SHP77 treated with DMSO at 0.1 percent for 48 hours (cell line): ENCODE data around the gene TENM4.

Source experiments
- DNase-seq: peaks from one replicate; lab custom pipeline; 2025; lab: John Stamatoyannopoulos, UW

Gene TENM4

DNA sequence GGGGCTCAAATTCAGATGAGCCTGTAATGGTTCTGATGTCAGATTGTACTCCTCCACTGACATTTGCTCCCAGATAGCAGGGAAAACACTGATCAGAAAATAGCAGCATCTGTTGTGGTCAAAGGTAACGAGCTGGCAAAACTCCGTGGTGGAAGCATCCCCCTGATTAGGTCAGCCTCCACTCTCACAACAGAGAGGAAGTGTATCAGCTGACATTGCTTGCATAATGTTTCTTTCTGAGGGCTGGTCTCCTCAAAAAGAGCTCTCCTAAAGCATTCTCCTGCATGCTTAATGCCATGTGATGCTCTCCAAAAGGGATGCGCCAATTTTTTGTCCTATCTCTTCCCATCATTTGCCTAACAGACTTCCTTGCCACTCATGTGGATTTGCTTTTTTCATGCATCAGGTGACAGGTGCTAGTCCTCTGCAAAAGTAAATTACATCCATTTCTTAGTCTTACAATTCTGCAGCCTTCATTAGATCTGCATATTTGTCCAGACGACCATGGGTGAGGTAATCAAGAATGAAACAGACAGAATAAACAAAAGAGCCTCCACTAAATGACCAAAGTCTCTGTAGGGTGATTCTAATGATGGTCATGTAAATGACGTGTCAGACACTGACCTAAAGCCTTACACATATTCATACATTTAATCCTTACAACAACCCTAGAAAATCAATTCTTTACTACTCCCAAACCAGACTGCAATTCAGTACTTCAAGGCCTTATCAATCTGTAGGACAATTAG, 6.4 kb upstream of the TENM4 start:
- DNase-seq: no peak

DNA sequence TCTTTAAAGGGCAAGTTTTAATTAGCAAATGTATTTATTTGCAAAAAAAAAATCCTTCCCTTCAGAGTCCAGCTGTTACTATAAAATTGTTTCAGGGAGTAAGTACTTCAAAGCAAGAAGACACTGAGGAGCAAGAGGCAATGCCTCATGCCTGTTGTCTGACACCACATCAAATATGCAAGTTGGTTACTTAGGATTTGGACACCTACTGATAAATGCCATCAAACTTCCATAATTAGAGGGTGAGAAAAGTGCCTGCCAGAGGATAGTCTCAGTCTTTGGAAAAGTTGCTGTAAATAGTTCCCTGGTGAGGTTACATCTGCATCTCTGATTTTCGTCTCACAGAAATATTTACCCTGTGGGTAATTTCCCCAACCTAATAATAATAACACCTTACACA, 4.1 kb upstream of the TENM4 start:
- DNase-seq: no peak

DNA sequence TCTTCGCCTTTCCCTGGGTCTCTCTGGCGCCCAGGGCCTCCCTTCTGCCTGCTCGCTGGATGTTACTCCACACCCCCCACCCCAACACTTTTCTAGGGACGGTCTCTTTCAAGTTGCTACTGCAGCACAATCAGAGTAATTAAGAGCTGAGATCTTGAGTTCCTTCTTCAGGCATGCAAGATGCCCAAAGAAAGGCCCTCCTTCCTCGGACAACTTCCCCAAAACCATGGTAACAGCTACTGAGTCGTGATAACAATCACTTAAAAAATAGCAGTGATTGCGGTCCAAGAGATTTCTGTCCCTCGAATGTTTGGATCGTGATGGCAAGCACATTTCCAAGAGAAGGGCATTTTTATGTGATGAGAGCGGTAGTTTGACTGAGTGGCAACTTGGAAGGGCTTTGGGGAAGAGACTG, 638 bp upstream of the TENM4 start:
- no peak for DNase-seq

DNA sequence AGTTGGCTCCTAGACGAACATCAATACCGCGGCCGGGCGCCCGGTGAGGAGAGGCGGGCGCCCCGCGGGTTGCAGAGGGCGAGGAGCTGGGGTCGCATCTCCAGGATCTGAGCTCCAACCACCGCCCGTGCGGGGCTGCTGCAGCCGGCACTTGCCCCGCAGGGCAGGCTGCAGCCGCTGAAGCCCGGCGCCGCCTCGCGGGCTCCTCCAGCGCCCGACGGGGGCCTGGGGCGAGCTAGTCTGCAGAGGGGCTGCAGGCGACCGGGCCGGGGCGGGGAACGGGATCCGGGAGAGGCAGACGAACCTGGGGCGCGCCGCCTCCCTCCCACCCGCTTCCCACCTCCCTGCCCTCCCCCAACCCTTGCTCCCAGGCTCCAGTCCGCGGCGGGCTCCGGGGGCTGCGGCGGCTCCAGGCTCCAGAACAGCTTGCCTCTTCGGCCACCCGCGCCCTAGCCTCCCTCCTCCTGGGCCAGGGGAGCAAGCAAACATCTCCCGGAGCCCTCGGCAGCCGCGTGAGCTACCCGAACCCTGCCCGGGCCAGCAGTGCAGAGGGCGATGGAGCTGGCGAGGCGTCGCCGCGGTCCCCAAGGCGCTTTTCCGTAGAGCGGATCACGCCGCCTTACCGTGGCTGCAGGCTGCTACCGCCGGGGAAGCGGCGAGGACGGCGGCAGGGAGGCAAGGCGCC, 802 bp downstream of the TENM4 start:
- DNase-seq: no peak

DNA sequence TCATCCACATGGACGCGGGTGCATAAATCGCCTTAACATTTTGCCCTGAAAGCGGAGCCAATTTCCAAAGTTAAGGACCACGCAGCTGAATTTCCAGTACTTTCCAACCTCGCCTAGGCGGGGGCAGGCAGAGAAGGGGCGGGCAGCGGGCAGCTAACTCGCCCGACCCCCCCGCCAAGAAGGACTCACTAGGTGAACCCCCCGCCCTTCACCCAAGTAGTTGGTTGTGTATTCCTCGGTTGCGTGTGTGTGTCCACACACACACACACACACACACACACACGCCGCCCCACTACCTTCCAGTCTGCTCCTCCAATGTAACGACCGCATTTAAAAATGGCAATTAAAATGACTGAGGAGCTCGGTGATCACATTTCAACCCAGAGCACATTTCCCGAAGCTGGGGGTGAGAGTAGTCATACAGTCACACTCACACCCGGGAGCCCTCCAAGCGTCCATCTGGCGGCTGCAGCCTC, 1.4 kb downstream of the TENM4 start:
- DNase-seq: no peak

DNA sequence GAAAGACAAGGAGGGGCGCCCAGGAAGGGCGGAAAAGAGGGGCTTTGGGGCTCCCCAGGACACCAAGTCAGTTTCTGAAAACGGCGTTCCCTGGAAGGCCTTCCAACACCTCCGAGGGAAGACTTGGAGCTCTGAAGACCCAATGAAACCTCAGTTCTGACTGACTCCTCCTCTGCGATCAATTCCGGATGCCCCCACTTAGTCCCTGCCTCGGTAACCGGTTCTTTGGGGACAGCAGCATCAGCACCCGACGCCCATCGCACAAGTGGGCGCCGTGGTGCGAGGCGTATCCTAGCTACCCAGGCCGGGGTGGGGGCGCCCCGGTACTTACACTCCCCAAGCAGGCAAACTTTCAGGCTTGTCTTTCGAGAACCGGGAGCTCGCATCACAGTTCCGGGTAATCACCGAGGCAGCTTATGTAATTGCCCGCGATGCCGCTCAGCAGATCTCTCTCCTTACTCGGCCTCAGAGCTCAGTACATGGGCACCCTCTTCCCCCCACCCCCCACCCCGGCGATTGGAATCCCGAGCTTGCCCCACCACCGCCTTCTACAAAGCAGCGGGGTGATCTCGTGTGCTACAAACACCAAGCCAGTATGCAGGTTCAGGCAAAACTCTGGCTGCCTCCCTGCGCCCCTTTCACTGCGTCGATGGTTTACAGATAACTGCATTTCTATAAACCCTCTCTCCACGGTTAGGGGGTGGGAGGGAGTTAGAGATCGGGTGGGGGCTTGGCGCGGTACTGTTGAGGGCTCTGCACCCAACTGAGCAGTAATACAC, 2.0 kb downstream of the TENM4 start:
- no peak for DNase-seq

DNA sequence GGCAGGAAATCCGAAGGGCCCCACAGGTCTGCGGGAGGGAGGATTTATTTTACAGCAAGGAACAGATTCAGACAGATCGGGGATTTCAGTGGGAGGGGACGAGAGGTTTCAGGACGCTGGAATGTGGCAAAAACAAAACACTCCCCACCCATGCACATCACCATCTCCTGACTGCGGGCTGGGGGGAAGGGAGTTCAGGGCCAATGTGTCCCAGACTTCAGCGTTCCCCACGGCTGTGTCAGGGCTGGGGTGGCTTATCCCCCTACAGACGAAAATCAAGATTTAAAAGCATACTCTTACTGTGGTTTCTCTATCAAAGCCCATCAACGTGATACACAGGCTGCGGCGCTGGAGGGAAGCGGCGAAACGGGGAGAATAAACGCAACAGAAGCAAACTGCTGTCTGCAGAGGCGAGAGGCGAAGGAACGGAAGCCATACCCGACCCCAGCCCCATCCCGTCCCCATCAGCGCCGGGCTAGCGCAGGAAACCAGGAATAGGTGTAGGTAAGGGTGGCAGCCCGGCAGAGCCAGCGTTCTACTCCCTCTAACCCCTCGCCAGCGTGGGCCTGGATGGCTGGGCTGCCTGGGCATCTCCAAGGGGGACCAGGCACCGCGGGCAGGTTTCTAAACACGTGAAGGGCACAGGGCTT, 2.7 kb downstream of the TENM4 start:
- DNase-seq: no peak

DNA sequence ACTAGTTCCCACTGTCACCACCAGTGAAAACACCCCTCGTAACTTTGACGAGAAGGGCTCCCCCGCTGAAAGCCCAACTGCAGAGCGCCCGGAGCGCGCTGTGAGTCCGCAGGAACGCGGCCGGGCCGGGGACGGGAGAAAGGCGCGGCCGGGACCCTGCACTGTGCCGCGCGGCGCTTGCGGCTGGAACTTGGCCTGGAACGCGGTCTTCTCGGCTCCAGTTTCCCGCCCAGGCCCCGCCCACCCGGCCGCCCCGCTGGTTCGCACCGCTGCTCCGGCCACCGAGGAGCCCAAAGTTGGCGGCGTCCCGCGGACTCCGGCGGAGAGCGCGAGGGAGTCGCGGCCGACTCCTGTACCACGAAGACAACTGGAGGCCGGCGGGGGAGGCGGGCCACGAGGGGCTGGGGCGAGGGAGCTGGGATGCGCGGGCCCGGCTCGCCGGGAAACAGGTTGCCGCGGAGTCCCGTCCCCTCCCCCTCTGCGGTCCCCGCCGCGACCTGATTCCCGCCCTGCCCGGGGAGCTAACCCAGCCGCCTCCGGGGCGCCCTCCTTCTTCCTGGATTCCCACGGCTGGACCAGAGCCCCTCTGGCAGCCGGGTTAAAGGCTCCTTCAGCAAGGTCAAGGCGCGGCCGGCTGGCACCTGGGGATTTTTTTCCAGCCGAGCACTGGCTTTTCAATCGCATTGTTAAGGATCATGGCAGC, 3.4 kb downstream of the TENM4 start:
- DNase-seq: no peak

DNA sequence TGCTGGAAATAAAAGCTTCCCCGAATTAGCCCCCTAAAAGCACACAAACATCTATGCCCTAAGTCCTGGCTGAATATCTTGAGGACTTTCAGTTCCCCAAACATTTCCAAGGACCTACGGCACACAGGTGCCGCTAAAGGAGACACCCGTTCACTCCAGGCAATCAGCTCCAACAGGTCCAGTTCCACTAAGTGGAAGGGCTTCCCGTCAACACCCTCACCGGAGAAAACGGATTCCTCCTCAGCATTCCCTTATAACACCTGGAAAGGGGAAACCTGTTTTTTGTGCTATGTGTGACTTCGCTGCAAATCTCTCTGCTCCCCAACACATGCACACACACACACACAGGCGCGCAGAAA, 3.9 kb downstream of the TENM4 start:
- no peak for DNase-seq

DNA sequence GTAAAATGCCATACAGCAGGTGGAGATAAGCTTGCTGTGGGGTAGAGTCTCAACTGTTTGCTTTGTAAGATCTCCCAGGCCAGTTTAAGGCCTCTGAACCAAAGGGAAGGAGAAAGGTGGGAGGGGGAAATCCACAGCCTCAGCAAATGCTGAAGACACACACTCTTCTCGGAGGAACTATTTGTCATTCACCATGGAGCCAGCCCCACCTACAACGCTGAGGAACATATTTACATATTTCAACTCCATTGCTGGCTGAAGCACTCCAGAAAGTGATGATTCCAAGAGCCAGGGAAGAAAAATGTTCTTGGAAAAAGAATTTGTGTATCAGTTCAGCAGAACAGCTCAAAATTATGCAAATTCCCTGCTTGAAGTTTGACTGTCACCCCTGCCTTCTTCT, 6.5 kb downstream of the TENM4 start:
- no peak for DNase-seq

DNA sequence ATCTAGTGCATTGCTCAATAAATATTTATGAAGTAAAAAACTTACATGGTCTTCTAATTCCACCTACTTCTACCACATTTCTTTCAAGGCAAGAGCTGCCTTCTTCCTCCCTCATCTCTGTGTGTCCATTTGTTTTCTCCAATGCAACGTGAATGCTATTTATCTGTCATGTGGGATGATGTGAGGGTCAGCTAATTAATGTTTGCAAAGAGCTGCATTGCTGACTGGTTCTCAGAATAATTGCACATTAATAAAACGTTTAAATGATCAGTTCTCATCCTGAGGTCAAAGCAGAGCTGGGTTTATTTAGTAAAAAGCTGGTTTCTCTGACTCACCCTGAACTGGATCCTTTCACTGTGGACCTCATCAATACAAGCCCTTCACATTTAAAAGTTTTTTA, 8.7 kb downstream of the TENM4 start:
- no peak for DNase-seq

DNA sequence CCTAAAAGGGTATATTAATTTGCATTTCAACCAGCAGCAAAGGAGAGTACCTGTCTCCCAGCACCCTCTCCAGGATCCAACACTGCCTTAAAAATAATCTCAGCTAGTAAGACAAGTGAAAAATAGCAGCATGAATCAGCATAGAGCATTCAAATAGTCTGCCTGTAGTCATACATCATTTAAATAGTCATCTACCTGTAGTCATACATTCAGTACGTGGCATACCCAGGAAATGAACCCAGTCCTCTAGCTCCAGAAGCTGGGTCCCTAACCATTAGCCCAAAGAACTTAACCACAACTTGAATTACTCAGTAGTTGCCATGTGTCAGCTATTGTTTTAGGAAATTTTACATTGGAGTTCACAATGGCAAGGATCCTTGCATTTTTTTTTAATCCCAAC, 9.3 kb downstream of the TENM4 start:
- no peak for DNase-seq

DNA sequence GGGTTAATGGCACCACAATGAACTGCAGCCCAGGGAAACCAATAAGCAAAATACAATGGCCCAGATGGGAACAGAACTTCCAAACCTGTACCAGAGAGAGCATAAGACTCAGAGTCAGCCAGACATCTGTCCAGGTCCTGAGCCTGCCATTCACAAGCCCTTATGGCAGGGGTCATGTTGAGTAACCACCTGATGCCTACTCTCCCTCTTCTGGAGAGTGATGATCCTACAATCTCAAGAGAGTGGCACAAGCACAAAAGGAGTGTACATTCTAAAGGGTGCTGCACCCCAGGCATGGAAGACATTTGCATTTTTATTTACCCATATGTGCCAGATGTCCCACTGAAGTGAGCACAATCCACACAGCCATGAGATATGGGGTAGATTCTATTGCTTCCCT, 10.6 kb downstream of the TENM4 start:
- DNase-seq: no peak

DNA sequence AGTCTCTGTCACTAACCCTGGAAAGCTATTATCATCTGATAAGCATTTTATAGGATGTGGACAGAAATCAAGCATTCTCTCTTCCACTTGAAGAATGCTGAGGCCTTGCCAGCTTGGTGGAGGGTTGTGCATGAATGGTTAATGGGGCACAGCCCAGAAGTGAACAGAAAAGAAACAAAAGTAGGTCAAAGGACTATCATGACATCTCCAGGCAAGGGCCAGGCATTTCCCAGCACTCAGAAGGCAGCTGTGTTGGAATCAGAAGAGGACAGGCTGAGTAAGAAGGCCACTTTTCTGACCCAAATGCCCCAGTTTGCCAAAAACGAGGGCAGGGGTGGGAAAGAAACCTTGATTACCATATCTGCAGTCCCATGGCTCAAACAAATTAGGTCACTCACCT, 12.4 kb downstream of the TENM4 start:
- no peak for DNase-seq

DNA sequence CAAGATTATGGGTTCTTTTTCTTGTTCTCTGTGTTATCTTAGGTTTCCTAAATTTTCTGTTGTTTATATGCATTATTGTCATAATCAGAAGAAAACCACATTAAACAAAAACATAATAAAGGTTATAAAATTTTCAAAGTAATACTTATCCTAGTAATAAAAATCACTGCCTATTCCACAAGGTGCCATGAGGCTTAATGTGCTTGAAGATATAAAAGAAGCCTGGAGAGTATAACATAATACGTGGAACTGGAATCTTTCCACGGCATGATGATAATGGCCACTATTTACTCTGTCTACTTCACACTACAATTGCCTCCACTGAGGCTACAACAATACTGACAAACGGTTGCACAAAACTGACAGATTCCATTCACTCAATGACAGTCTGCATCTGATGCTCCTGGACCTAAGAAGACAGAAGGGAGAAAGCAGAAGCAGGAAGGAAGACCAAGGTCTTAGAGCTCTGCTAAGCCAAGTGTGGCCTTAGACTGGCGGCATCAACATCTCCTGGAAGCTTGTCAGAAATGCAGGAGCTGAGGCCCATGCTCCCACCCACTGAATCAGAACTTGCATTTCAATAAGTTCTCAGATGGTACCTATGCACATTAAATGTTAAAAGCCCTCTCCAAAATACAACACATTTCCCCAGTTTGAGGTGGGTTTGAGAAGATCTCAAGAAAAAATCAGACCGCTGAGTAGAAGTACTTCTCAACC, 13.1 kb downstream of the TENM4 start:
- no peak for DNase-seq

DNA sequence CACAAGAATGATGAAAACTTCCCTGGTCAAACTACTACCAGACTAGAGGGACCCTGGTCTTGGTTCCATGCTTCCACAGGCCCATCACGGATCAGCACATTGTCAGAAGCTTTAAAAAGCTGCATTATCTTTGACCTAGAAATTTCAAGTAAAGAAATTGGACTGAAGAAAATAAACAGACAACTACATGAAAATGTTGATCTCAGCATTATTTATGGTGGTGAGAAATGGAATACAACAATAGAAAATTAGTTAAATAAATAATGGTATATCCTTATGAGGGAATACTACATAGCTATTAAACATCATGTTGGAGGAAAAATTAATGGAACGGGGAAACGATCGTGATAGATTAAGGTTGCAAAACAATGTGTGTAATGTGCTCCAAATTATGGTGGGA, 13.7 kb downstream of the TENM4 start:
- no peak for DNase-seq

DNA sequence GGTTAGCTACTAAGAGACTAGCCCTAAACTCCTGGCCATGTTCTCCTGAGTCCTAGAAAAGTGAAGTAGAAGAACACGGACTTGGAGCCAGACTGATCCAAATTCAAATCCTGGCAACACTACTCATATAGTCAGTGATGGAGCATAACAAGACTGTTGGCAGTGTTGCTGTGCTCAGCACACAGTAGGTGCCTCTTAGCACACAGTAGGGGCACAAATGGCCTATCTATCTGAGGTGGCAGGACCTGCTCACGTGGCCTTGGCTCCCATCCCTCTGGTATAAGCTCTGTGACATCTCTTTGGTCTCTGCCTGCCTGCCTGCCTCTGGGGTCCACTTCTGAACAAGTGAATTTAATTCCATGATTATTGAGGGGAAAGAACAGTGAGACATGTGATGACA, 15.4 kb downstream of the TENM4 start:
- DNase-seq: no peak

DNA sequence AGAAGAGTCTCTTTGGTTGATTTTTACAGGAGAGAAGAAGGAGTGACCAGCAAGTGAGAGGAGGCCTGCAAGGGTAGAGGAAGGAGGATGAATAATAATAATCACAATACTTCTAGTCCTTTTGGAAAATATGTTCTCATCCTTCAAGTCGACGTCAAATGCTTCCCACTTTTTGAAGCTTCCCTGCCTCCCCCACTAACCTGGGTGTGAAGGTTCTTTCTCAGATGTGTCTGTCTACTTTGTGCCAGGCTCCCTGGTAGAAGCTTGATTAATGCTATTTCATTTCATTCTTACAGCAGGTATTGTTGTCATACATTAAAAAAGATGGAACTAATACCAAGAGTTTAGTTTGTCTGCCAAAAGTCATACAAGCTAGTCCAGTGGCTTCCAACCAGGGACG, 17.1 kb downstream of the TENM4 start:
- no peak for DNase-seq

DNA sequence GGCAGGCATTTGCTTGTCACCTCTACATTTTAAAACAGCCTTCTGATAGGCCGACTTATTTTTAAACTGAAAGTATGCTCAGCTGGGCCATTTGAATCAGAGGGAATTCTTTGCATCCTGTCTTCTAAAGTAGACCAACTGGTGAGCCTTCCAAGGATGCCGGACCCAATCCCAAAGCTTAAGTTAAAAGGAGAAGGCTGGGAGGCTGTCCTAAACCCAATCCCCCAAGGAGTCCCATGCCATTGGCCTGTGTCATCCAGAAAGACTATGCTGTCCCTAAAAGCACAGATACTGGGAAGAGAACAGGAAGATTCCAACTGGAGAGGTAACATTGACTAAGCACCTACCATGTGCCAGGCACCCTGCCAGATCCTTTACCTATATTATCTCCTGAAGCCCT, 18.0 kb downstream of the TENM4 start:
- no peak for DNase-seq

DNA sequence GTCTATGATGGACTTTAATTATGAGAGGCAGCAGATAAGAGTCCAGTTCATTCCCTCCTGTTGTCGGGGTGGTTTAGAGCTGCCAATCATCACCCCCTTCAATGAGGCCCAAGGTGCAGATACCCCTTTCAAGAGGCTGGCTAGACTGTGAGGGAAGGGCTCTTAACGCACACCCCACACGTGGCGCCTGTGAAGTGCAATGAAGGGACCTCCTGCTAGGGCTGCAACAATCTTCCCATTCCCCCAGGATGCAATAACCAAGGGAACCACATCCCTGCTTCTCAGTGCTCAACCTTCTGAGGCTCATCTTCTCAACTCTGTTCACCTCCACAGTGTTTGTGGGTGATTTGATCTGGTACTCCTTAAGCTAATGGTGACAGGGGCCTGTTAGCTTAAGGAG, 19.0 kb downstream of the TENM4 start:
- DNase-seq: no peak

DNA sequence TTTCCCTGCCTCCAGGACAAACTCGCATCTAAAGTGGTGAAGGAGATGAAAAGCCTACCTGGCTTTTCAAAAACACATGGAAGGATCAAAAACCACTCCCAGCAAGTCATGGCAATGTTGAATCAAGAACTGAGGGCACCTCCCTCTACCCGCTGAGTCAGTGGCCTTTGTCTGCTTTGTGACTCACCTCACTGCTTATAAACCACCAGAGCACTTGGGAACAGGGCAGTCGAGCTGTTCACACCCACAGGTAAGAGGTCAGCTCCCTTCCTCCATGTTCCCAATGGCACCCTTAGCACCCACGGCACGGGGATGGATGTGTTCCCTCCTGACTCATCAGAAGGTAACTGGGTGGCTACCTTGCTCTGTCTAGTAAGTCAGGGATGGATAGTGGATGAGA, 21.7 kb downstream of the TENM4 start:
- DNase-seq: no peak
